Muscle layer of duodenum (tissue), 2 donors: Measurements from ENCODE around the gene DOCK8.

Experiments
- H3K27ac ChIP-seq: one replicate; pipeline ENCODE4 v1.7.0; 2013; ENCODE audit warnings: mild to moderate bottlenecking, low read length
- H3K27me3 ChIP-seq: one replicate; pipeline ENCODE4 v1.7.0; 2013; ENCODE audit warnings: low read depth, mild to moderate bottlenecking, control low read depth, low read length
- H3K36me3 ChIP-seq, 2 donors: one replicate each; pipeline ENCODE4 v1.7.0; 2013; ENCODE audit warnings: low read length in 2 of 2, control low read depth in 1 of 2, mild to moderate bottlenecking in 1 of 2; ENCODE audit not compliant: insufficient read depth in 2 of 2, control insufficient read depth in 1 of 2
- H3K4me1 ChIP-seq, 2 donors: one replicate each; pipeline ENCODE4 v1.7.0; 2013; ENCODE audit warnings: low read length in 2 of 2, mild to moderate bottlenecking in 2 of 2, control low read depth in 1 of 2, moderate library complexity in 1 of 2; ENCODE audit not compliant: insufficient read depth in 2 of 2, control insufficient read depth in 1 of 2
- H3K4me3 ChIP-seq, 2 donors: one replicate each; pipeline ENCODE4 v1.7.0; 2013; ENCODE audit warnings: low read length in 2 of 2, low read depth in 1 of 2, mild to moderate bottlenecking in 1 of 2
- H3K9me3 ChIP-seq, 2 donors: one replicate each; pipeline ENCODE4 v1.7.0; 2013; ENCODE audit warnings: low read length in 2 of 2, control low read depth in 1 of 2, mild to moderate bottlenecking in 1 of 2; ENCODE audit not compliant: control insufficient read depth in 1 of 2
- donor health status: healthy.

DOCK8 gene

DNA sequence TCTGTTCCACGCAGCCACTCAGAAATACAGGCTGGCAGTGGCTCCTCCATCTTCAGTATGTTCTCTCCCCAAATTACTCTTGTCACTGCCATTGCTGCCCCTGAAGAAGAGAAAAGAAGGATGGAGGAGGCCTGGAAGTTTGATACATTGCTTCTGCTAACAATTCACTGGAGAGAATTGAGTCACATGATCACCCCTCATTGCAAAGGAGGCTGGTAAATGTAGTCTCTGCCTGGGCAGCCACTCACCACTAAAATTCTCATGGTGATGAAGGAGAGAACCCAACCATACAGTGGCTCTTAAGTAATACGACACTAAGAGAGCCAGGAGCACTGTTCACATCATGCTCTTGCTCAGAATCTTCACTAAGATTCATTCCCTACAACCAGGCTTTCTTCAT, 112.0 kb downstream of the DOCK8 start:
- Histone ChIP-seq H3K27me3 (no peaks in the 10 kb centered on the region), H3K4me3 (no peak overlapping the region), H3K4me1 (no peaks in the 10 kb centered on the region), H3K9me3 (no peaks in the 10 kb centered on the region), H3K36me3 (no peaks in the 10 kb centered on the region), H3K27ac (no peak overlapping the region)

- Histone ChIP-seq H3K27me3 (no peaks in the 10 kb centered on the region), H3K36me3 (no peaks in the 10 kb centered on the region), H3K4me1 (no peaks in the 10 kb centered on the region)
These were observed 113.8 kb downstream of the DOCK8 start for GRCh38 chr9:328453-328852.

GRCh38 chr9:331197-331596, 116.5 kb downstream of the DOCK8 start:
- Histone ChIP-seq H3K4me3 (no peak overlapping the region), H3K9me3 (no peaks in the 10 kb centered on the region), H3K4me1 (no peaks in the 10 kb centered on the region), H3K27ac (no peak overlapping the region), H3K36me3 (peaks cover 0 to 6% of the 10 kb centered on the region in 2 donors), H3K27me3 (no peaks in the 10 kb centered on the region)

More at GRCh38 chr9:328453-328852, 113.8 kb downstream of the DOCK8 start:
- H3K9me3 ChIP-seq = no peaks in the 10 kb centered on the region
- H3K4me3 ChIP-seq = no peak overlapping the region
- no peak overlapping the region for H3K27ac ChIP-seq

- no peak overlapping the region for H3K27ac ChIP-seq
- H3K27me3 ChIP-seq = no peaks in the 10 kb centered on the region
- no peaks in the 10 kb centered on the region for H3K9me3 ChIP-seq
- H3K4me3 ChIP-seq = no peak overlapping the region
- no peaks in the 10 kb centered on the region for H3K4me1 ChIP-seq
- H3K36me3 ChIP-seq = peaks cover 0 to 6% of the 10 kb centered on the region in 2 donors
These were observed 120.7 kb downstream of the DOCK8 start for GRCh38 chr9:335373-335772.

DNA sequence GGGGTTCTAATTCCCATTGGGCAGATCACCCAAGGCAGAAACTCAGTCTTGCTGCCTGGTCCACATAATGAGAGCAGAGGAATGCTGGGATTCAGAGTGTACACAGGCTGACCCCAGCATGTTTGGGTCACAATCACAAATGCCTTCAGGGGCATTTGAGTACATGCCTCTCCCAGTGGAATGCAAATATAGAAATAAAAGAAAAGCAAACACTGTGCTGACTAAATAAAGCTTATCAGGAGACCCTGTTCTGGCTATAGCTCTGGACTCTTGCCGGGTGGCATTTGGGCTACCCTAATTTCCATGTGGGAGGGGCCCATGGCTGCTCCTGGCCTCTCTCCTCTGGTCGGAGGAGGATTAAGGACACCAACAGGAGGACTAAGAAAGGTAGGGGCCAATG, 121.4 kb downstream of the DOCK8 start:
- H3K36me3 ChIP-seq = peaks cover 0 to 6% of the 10 kb centered on the region in 2 donors
- H3K4me1 ChIP-seq = no peaks in the 10 kb centered on the region
- H3K27me3 ChIP-seq = no peaks in the 10 kb centered on the region

GRCh38 chr9:338602-339001, 123.9 kb downstream of the DOCK8 start:
- no peak overlapping the region for H3K27ac ChIP-seq
- peaks cover 0 to 6% of the 10 kb centered on the region in 2 donors for H3K36me3 ChIP-seq
- H3K9me3 ChIP-seq = no peaks in the 10 kb centered on the region
- no peaks in the 10 kb centered on the region for H3K4me1 ChIP-seq
- no peaks in the 10 kb centered on the region for H3K27me3 ChIP-seq
- no peak overlapping the region for H3K4me3 ChIP-seq

More for the DNA sequence above, 121.4 kb downstream of the DOCK8 start:
- no peaks in the 10 kb centered on the region for H3K9me3 ChIP-seq
- H3K4me3 ChIP-seq = no peak overlapping the region
- no peak overlapping the region for H3K27ac ChIP-seq

DNA sequence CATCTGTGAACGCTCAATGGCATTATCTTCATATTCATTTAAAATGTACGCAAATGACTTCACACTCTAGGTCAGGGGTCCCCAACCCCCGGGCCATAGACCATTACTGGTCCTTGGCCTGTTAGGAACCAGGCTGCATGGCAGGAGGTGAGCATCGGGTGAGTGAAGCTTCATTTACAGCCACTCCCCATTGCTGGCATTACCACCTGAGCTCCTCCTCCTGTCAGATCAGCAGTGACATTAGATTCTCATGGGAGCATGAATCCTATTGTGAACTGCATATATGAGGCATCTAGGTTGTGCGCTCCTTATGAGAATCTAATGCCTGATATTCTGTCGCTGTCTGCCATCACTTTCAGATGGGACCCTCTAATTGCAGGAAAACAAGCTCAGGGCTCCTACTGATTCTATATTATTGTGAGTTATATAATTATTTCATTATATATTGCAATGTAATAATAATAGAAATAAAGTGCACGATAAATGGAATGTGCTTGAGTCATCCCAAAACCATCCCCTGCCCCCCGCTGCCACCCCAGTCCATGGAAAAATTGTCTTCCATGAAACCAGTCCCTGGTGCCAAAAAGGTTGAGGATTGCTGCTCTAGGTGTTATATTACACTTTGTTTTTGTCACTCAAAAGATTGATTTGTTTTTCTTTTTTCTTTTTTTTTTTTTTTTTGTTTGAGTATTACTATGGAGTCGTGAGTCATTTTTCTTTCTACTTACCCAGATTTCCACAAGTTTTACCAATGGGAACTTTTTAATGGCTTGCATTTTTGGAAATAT, 127.2 kb downstream of the DOCK8 start:
- no peaks in the 10 kb centered on the region for H3K9me3 ChIP-seq
- H3K4me1 ChIP-seq = no peaks in the 10 kb centered on the region
- no peak overlapping the region for H3K27ac ChIP-seq
- H3K36me3 ChIP-seq = no peaks in the 10 kb centered on the region
- H3K27me3 ChIP-seq = no peaks in the 10 kb centered on the region
- H3K4me3 ChIP-seq = no peak overlapping the region

GRCh38 chr9:343773-344172, 129.1 kb downstream of the DOCK8 start:
- peaks cover 0 to 7% of the 10 kb centered on the region in 2 donors for H3K36me3 ChIP-seq
- no peak overlapping the region for H3K27ac ChIP-seq
- H3K4me1 ChIP-seq = no peaks in the 10 kb centered on the region

DNA sequence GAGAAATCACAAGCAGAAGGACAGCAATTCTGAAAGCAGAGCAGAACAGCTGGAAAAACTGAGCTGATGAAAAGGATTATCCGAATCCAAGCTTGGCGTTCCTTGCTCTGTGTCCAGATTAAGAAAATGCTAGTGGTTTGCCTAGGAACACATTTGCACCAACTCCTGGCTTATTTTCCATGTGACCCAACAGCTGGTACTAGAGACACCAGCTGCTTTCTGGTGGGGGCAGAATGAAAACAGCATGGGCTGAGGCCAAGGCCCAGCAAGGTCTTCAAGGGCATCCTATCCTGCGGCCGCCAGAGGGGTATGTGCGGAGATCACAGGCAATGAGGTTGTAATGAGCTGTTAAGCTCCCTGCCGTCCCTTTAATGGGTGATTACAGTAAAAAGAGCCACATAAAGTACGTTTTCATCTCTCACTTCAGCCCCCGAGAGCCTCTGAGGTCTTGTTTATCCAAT, 131.5 kb downstream of the DOCK8 start:
- H3K4me1 ChIP-seq = no peaks in the 10 kb centered on the region

More at GRCh38 chr9:343773-344172, 129.1 kb downstream of the DOCK8 start:
- Histone ChIP-seq H3K9me3 (no peaks in the 10 kb centered on the region), H3K4me3 (no peak overlapping the region), H3K27me3 (no peaks in the 10 kb centered on the region)

GRCh38 chr9:347667-348292, 133.1 kb downstream of the DOCK8 start:
- Histone ChIP-seq H3K4me3 (no peak overlapping the region), H3K9me3 (no peaks in the 10 kb centered on the region), H3K27ac (no peak overlapping the region), H3K36me3 (peaks cover 0 to 7% of the 10 kb centered on the region in 2 donors), H3K4me1 (no peaks in the 10 kb centered on the region), H3K27me3 (no peaks in the 10 kb centered on the region)

More for the DNA sequence above, 131.5 kb downstream of the DOCK8 start:
- H3K27me3 ChIP-seq = no peaks in the 10 kb centered on the region
- no peaks in the 10 kb centered on the region for H3K9me3 ChIP-seq
- no peak overlapping the region for H3K27ac ChIP-seq
- H3K4me3 ChIP-seq = no peak overlapping the region
- H3K36me3 ChIP-seq = peaks cover 0 to 7% of the 10 kb centered on the region in 2 donors

- Histone ChIP-seq H3K27ac (no peak overlapping the region), H3K4me1 (peaks cover 0 to 4% of the 10 kb centered on the region in 2 donors), H3K9me3 (no peaks in the 10 kb centered on the region), H3K27me3 (no peaks in the 10 kb centered on the region), H3K4me3 (no peak overlapping the region), H3K36me3 (peaks cover 0 to 7% of the 10 kb centered on the region in 2 donors)
These were observed 135.7 kb downstream of the DOCK8 start for GRCh38 chr9:350384-350783.
